Stimulated activated CD8-positive, alpha-beta memory T cell treated with anti-CD3 and anti-CD28 coated beads, Interleukin-4, amount 100 ng/mL, for 4 hours (primary cell): Measurements from ENCODE around the gene CD34.

ENCODE experiments used
- DNase-seq, 2 donors: peaks; one replicate each; pipeline ENCODE4 v3.0.0-alpha.2; 2020; ENCODE audit warnings: low read depth in 2 of 2, low spot score in 1 of 2

Gene CD34

GRCh38 chr1:207857447-207857846, 53.5 kb downstream of the CD34 start:
- no peak for DNase-seq

DNA sequence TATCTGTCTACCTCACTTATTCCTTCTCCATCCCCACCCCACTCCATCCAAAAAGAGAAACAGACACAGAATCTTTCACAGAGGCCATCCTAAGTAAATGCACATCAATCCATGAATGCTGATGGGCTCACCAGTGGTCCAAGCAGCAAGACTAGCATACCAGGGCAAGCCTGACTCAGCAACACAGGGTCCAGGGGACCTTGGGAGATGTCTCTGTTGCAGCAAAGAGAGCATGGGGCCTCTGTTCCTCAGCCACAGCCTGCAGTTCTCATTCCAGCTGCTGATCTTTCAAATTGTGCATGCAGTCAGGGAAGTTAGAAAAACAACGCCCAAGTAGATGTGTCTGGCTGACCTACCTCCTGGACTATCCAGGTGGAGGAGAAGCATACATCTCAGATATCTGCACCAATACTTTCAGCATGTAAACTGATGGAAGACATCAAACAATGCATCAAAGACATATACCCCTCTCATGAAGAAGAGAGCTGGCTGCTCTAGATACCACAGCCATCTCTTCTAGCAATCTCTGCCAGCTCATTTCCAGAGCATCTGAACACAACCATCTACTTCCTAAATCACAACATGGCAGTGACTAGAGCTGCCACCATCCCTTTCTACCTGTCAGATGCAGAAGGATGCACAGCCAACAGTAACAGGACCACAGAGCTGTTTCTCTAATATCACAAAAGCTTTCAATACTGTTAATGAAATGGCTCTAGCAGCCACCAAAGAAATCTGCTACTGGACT, 54.5 kb downstream of the CD34 start:
- no peak for DNase-seq

DNA sequence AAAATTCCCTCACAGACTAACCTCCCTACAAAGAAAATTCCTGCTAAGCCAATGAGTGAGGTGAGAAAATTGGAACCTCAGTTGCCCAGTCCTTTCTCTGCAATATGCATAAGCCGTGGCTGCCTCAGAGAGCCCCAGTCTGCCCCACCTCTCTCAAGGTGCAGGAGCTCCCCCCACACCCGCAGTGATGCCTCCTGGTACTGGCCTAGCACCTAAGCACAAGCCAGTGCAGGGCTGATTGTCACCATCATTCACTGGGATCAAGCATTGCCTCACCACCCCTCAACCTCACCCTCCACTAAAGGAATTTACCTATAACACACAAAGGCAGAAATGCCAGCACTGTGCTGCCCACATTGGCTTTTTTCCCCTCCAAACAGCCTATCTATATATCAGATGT, 56.9 kb downstream of the CD34 start:
- no peak for DNase-seq

DNA sequence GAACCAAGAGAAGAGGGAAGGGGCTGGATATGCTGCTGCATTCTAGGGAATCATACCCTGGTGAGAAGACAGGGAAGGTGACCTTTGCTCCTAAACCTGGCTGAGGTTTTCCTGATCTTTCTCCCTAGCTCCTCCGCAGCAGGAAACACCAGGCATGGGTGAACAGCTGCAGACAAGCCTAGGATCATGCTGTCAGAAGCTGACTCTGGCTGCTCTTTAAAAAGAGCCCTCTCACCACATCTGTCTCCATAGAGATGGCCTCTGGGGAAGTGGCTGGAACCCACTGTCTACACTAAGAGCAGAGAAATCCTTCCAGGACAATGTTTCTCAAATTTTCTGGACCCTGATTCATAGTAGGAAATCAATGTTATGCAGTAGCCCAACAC, 57.6 kb downstream of the CD34 start:
- no peak for DNase-seq

DNA sequence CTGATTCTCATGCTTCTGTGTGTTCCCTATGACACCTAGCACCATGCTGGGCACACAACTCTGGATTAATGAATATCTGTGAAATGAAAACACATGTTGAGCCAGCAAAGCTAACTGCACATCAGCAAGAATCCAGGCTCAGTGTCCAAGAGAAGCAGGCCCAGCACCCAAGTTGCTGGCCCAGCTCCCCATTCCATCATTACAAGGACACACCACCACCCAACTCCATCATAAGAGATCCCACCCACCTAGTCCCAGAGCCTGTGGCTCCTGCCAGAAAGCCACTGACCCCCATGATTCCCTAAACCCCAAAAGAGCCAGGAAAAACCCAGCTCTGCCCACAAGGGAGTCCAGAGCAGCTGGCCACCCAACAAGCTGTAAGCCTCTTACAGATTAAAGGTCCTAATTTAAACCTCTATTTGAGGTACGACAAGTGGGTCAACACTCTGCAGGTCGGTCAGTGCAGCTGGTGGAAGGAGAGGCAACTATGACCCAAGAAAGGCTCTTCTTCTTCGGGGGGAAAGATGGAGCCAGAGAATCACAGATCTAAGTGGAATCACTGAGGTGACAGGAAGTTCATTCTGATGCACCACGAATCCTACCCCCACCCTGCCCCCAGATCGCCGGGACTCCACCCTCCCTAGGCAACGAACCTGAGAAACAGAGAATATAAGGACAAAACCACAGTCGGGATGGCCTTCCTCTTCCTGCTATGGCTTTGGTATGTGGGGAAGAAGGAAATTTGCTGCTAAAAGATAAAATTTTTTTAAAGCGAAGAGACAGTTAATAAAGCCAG, 58.2 kb downstream of the CD34 start:
- no peak for DNase-seq

- no peak for DNase-seq
Measured at GRCh38 chr1:207851696-207852095, 59.2 kb downstream of the CD34 start.

DNA sequence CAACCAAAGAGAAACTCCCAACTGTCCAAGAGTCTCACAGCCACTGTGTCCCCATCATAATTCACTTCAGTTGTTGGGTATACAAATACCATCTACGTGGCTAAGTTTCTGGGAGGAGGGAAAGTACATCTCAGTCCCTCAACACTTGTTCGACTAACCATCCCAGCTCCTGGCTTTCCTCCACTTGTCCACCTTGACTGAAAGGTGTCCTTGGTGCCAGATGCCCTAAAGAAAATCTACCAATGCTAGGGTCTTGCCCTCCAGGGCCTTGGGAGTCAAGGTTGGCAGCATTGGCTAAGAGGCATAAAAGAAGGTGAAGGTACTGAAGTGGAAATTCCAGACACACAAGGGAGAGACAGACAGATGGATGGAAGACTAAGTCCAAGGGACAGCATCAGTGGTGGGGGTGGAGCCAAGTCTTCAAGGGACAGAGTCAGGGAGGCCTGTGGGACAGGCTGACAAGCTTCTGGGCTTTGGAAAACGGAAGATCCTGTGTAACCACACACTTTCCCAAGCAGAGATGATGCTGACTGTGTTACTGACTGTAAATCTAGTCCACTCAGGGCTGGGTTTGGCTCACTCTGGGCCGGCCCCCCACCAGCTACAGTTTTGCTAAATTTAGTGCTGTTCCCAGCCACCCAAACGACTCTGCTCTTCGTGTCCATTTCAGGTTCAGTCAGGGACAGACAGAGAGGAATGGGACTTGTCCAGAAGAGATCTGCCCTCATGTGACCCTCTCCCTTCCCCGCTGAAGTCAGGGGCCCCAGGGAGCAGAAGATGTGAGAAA, 60.1 kb downstream of the CD34 start:
- no peak for DNase-seq

- no peak for DNase-seq
Measured at GRCh38 chr1:207849646-207850045, 61.3 kb downstream of the CD34 start.

GRCh38 chr1:207849016-207849415, 61.9 kb downstream of the CD34 start:
- no peak for DNase-seq

DNA sequence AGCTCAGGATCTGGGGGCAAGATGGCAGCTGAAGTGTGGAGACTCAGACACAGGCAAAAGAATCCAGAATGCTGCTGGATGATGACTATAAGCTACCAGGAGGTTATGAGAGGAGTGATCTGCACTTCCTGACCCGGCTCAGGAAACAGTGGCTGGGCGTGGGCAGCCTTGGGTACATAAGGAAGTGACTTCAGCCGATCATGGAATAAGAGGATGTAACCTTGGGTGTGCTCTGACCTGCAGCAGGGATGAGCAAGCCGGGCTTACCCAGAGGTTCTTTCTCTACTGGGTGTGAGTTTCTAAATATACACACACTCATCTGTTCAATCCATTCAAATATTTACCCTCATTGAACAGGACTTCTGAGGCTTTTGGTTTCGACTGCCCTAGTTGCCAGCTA, 62.7 kb downstream of the CD34 start:
- no peak for DNase-seq

DNA sequence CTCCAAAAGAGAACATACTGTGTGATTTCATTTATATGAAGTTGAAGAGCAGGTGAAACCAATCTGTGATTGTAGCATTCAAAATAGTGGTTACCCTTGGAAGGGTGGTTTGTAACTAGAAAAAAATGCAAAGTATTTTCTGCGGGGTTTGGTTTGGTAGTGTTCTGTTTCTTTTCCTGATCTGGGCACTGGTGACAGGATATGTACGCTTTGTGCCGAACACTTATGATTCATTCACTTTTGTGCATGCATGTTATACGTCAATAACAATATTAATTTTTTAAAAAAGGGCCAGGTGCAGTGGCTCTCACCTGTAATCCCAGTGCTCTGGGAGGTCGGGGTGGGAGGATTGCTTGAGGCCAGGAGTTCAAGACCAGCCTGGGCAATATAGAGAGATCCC, 63.8 kb downstream of the CD34 start:
- DNase-seq: no peak

DNA sequence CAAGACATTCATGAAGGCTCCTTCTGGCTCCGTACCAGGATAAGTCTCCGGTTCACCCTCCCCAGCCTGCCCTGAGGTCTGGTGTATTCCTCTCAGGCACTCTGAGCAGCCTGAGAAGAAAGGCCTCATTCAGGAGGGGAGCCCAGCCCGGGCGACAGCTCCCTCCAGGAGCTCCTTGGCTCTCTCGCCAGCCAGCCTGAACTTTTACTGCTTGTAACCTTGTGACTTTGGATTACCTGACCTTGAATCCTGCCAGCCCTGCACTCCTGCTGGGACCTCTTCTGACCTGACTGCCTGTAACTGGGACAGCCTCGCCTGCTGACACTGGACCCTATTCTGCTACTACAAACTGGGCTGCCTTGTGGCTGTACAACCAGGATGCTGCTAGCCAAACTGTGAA, 65.8 kb downstream of the CD34 start:
- no peak for DNase-seq

DNA sequence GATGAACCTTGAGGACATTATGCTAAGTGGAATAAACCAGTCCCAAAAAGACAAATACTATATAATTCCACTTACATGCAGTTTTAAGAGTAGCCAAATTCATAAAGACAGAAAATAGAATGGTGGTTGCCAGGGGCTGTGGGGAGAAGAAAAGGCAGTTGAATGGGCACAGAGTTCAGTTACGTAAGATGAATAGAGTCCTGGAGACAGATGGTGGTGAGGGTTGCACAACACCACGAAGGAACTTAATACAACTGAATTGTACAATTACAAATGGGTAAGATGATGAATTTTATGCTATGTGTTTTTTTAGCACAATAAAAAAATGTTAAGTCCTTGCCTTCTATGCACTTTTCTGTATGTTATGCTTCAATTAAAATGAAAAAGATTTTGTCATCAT, 66.6 kb downstream of the CD34 start:
- no peak for DNase-seq

GRCh38 chr1:207842506-207842905, 68.4 kb downstream of the CD34 start:
- DNase-seq: no peak

- DNase-seq: no peak
Measured at GRCh38 chr1:207841901-207842300, 69.0 kb downstream of the CD34 start.

DNA sequence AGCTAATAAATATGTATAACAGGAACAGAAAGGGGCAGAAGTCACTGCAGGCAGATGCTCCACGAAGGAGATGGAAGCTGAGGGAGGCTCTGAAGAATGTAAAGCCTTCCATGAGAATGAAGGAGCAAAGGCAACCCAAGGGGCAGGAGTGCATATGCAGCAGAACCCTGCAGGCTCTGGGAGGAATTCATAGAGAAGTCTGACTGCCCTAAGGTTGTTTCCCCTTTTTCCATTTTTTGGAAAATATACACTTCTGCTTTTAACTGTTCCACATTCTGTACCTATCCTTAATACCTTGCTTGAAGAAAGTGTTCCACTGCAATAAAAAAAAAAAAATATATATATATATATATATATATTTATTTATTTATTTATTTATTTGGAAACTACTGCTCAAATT, 69.6 kb downstream of the CD34 start:
- DNase-seq: no peak

DNA sequence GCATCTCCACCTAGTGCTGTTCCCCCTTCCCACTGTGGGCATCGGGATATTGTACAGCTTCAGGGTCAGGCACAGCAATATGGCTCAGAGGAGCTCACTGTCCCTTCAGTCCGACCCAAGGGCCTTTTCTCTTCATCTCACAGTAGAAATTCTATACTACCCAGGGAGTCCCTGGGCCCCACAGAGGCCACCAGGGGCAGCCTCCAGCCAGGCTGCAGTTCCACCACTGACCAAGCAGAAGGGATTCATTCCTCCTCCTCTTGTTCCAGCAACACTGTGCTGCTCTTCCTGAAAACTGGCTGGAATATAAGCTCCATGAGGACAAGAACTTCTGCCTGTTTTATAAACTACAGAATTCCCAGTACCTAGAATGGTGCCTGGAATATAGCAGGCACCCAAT, 70.5 kb downstream of the CD34 start:
- DNase-seq: no peak

DNA sequence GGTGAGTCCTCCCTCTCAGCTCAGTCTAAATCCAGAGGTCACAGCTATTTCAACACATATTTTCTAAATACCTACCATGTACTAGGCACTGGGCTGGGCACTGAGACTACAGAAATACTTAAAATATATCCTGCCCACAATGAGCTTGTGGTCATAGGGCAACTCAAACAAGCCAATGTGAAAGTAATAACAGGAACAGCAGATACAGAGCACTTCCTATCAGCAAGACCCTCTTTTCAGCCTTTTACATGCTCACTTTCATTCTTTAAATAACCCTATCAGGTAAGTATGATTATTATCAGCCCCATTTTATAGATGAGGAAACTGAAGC, 71.9 kb downstream of the CD34 start:
- no peak for DNase-seq

GRCh38 chr1:207838156-207839082, 72.5 kb downstream of the CD34 start:
- no peak for DNase-seq

- no peak for DNase-seq
Measured at GRCh38 chr1:207837673-207838072, 73.3 kb downstream of the CD34 start.
